ENCODE results near the gene AHCYL2. TPM values are rescaled to one million over a fixed set of nuclear protein-coding genes. Genes with fewer than 3 reads are reported as not detected.

Gene AHCYL2
- total RNA-seq, 4 donors from 2014 or later = 22.7 to 41.0 (median 35.7) TPM

- TF ChIP-seq CTCF (IDR thresholded peaks at IDR 0.05 in 4 of 5, conservative IDR thresholded peaks at IDR 0.05 in 1 of 5) (no peak), POLR2A (IDR thresholded peaks at IDR 0.05) (no peak)
- Histone ChIP-seq H3K27ac (no peak overlapping the region), H3K9me3 (no peaks in the 10 kb centered on the region), H3K4me3 (no peak overlapping the region), H3K36me3 (no peaks in the 10 kb centered on the region), H3K27me3 (no peaks in the 10 kb centered on the region), H3K4me1 (peaks cover 14 to 15% of the 10 kb centered on the region in 2 donors)
- ATAC-seq = no peak
- no peak for DNase-seq
- intact Hi-C loops (cut with DNase I; ENCODE audit: low total_unique reads) (no loop called here), in situ Hi-C loops (cut with MboI; ENCODE audit: low sequenced_read_pairs in 4 of 4) (no loop called here)
Observed at GRCh38 chr7:129266181-129266580, 41.4 kb downstream of the AHCYL2 start.

GRCh38 chr7:129270077-129270476, 45.2 kb downstream of the AHCYL2 start:
- in situ Hi-C loops (cut with MboI; ENCODE audit: low sequenced_read_pairs in 4 of 4) (no loop called here), intact Hi-C loops (cut with DNase I; ENCODE audit: low total_unique reads) (loop anchor here (2.0 kb wide), 1 partner anchor 45 kb away; the partner anchor contains the start of gene AHCYL2)
- TF ChIP-seq CTCF (IDR thresholded peaks at IDR 0.05 in 4 of 5, conservative IDR thresholded peaks at IDR 0.05 in 1 of 5) (no peak), POLR2A (IDR thresholded peaks at IDR 0.05) (no peak)
- Histone ChIP-seq H3K27me3 (no peaks in the 10 kb centered on the region), H3K36me3 (no peaks in the 10 kb centered on the region), H3K9me3 (no peaks in the 10 kb centered on the region), H3K4me1 (peaks cover 14 to 15% of the 10 kb centered on the region in 2 donors), H3K27ac (peak overlapping the region in 1 of 4 donors; percentile 20), H3K4me3 (no peak overlapping the region)
- ATAC-seq = no peak
- no peak for DNase-seq

GRCh38 chr7:129271500-129272355, 46.9 kb downstream of the AHCYL2 start:
- ATAC-seq = peak; percentile 49 to 56
- H3K9me3 ChIP-seq = no peaks in the 10 kb centered on the region
- H3K4me3 ChIP-seq = no peak overlapping the region
- in situ Hi-C loops (cut with MboI; ENCODE audit: low sequenced_read_pairs in 4 of 4) (no loop called here), intact Hi-C loops (cut with DNase I; ENCODE audit: low total_unique reads) (loop anchor here (2.0 kb wide), 1 partner anchor 47 kb away; the partner anchor contains the start of gene AHCYL2)
- H3K4me1 ChIP-seq = peaks cover 14 to 15% of the 10 kb centered on the region in 2 donors
- H3K27me3 ChIP-seq = no peaks in the 10 kb centered on the region
- no peak overlapping the region for H3K27ac ChIP-seq
- TF ChIP-seq POLR2A (IDR thresholded peaks at IDR 0.05) (no peak), CTCF (IDR thresholded peaks at IDR 0.05 in 4 of 5, conservative IDR thresholded peaks at IDR 0.05 in 1 of 5) (peak; percentile 24 to 59 (median 46))
- DNase-seq = no peak
- H3K36me3 ChIP-seq = no peaks in the 10 kb centered on the region

- ATAC-seq (no peak), DNase-seq (no peak)
- intact Hi-C loops (cut with DNase I; ENCODE audit: low total_unique reads) = no loop called here
- Histone ChIP-seq H3K4me3 (no peak overlapping the region), H3K9me3 (no peaks in the 10 kb centered on the region), H3K36me3 (no peaks in the 10 kb centered on the region), H3K27me3 (no peaks in the 10 kb centered on the region), H3K27ac (no peak overlapping the region), H3K4me1 (peaks cover 14 to 15% of the 10 kb centered on the region in 2 donors)
- in situ Hi-C loops (cut with MboI; ENCODE audit: low sequenced_read_pairs in 4 of 4) = no loop called here
- TF ChIP-seq CTCF (IDR thresholded peaks at IDR 0.05 in 4 of 5, conservative IDR thresholded peaks at IDR 0.05 in 1 of 5) (no peak), POLR2A (IDR thresholded peaks at IDR 0.05) (no peak)
Observed at GRCh38 chr7:129273936-129274335, 49.1 kb downstream of the AHCYL2 start.

Measured in gastrocnemius medialis (tissue), 4 donors.